HG02852 (cell line): ENCODE data around the gene ADAMTS2.

ENCODE experiments used
- ATAC-seq: cut with Tn5 transposase; IDR thresholded peaks from one replicate; pipeline ENCODE4 v1.9.1; 2021; ENCODE audit warnings: mild to moderate bottlenecking, moderate library complexity; ENCODE audit not compliant: unreplicated experiment

Gene ADAMTS2

DNA sequence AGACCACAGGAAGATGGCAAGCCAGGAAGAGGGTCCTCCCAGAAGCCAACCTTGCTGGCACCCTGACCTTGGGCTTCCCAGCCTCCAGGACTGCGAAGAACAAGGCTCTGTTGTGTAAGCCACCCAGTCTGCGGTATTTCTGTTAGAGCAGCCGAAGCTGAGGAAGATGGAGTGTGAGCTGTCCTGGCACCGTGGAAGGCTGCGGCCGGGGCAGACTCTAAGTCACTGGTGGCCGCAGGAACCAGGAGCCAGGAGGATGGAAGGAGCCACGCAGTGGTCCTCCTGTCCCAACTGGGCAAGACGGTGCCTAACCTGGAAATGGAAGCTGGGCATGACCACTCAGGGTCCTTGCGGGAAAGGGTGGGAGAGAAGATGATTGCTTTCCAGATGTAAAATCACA lies 196.0 kb downstream of the ADAMTS2 start:
- ATAC-seq = no peak

DNA sequence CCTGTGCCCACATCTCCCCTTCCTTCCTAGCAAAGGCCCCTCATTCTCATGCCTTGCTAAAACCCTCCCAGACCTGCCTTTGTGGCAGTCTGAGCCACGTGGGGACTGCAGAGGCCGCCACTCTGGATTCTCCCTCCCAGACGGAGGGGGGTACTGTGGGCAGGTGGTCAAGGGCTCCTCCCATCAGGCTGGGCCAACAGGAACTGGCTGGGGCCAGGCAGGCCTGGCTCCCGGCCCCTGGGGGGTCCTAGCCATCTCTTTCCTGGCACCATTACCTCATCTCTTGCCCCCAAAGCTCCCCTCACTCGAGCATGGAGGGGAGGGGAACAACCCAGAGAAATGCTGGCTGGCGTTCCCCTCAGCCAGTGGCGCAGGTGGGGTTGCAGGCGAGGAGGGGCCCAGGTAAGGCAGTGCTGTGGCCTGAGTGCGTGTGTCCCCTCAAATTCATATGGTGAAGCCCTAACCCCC lies 196.5 kb downstream of the ADAMTS2 start:
- no peak for ATAC-seq

GRCh38 chr5:179147991-179148702 lies 197.1 kb downstream of the ADAMTS2 start:
- no peak for ATAC-seq

- ATAC-seq = no peak
Observed at GRCh38 chr5:179146277-179146676, 199.0 kb downstream of the ADAMTS2 start.

DNA sequence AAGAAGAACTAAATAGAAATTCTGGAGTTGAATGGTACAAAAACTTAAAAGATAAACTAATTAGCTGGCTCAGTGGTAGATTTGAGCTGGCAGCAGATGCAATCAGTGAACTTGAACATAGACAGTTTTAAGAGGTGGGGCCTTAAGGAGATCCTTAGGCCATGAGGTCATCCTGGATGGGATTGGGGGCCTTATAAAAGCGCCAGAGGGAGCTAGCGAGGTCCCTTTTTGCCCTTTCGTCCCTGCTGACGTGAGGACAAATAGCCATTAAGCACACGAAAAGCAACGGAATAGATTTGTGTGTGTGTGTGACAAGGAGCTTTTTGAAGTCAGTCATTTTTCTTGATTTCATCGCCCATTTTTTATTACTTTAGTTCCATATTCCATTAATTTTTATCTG lies 201.8 kb downstream of the ADAMTS2 start:
- ATAC-seq = no peak

DNA sequence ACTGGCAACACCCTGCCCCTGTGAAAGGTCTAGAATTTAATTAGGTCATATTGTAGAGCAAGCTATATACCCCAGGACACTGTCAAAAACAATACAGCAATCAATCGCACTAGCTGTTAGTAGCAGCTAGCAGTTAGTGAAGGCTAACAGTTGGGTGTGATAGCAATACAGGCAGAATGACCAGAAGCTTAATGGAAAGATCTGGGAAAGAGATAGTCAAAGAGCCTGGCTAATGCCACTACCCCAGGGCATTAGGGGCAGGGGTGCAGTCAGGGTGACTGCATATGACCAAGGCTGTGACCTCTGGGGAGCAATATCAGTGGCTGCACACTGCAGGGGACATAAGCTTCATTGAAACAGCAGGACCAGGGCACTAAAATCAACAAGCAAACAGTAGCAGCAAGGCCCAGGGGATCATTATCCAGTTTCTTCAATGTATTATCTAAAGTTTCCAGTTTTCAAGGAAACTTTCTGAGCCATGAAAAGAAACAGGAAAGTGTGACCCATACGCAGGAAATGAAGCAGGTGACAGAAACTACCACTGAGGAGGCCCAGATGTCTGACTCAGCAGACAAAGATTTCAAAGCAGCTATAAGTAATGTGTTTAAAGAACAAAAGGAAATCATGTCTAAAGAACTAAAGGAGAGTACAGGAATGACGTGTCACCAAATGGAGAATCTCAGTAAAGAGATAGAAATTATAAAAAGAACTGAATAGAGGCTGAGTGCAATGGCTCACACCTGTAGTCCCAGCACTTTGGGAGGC lies 202.6 kb downstream of the ADAMTS2 start:
- no peak for ATAC-seq

- ATAC-seq = no peak
Observed at GRCh38 chr5:179141867-179142266, 203.4 kb downstream of the ADAMTS2 start.

DNA sequence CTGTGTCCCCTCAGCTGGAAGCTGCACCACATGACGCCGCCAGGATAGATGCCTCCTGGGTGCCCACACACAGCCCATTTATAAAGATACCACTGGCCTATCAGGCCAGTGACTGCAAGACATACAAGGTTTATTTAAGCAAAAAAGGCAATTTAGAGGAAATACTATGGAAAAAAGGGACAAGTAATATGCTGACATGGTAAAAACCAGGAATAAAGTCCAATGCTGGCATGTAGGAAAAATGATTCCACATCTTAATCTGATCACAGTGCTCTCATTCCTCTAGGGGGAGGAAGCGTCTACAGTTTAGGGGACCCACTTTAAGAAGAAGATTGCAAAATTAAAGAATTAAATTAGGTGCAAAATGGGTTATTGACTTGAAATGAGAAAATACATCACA lies 205.0 kb downstream of the ADAMTS2 start:
- ATAC-seq = no peak

GRCh38 chr5:179139936-179140235 lies 205.4 kb downstream of the ADAMTS2 start:
- ATAC-seq = no peak

DNA sequence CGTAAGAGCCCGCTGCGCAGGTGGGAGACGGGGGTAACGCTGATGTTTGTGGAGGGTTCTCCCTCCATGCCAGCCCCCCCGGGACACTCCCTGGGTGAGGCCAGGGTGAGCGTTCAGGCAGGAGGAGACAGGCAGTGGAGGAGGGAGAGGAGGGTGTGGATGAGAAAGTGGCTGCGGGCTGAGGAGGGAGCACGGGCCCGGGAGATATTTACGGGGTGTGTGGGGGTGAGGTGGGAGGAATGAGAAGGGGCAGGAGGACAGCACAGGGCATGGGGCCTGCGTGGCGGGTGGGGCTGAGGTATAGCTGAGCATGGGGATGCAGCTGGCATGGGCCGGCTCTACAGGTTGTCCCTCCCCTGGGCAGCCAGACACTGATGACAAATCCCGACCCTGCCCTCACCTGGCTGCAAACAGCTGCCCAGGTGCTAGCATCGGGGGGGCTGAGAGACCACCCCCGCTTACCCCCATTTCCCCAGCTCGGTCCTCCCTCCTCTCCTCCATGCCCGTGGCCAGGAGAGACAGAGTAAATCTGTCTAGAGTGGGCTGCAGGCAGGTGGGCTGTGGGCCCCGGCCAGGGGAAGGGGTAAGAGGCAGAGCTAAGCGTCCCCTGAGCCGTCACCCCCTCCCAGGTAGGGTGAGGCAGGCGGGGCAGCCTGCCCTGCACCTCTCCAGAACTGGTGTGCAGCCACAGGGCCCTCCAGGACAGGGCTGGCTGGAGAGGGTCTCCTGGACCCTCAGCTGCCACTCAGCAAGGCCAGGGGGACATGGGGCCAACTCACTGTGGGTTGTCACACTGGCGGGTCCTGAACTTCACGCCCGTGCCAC lies 205.9 kb downstream of the ADAMTS2 start:
- ATAC-seq = no peak

- ATAC-seq = no peak
Observed at GRCh38 chr5:179138568-179138925, 206.7 kb downstream of the ADAMTS2 start.

DNA sequence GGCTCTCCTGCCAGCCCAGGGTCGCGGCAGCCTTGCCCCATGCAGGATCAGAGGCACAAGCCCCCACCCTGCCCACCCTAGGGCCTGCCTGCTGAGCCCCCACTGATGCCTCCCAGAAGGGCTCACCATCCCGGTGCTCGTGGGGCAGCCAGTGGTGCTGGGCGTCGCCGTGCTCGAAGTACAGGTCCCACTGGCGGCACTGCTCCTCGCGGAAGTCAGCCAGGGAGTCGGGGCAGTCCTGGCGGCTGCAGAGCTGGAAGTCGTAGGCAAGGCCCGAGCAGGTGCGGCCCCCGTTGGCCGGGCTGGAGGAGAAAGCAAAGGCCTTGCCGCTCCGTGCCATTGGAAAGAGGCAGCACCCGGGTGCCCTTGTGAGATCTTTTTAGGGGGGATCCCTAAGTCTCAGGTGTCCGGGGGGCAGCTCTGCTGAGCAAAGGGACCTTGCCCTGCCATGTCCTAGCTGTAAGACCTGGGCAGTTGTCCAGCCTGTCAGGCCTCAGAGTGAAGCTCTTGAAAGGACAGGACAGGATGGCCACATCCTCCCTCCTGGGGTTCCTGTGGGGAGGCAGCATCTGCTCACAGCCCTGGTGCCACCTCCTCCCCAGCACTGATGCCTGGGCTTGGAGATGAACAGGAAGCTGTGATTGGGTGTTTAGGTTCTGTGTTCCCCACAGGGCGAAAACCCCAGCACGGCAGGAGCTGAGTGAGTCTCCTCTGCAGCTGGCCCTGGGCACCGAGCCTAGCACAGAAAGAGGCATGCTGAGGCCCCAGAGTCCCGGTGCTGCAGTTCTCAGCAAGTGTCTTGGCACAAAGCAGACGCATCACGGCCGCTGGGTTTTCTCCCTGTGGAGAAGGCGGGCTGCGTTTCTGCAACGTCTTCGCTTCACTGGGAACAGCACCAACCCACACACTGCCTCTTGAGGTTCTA lies 207.4 kb downstream of the ADAMTS2 start:
- no peak for ATAC-seq

DNA sequence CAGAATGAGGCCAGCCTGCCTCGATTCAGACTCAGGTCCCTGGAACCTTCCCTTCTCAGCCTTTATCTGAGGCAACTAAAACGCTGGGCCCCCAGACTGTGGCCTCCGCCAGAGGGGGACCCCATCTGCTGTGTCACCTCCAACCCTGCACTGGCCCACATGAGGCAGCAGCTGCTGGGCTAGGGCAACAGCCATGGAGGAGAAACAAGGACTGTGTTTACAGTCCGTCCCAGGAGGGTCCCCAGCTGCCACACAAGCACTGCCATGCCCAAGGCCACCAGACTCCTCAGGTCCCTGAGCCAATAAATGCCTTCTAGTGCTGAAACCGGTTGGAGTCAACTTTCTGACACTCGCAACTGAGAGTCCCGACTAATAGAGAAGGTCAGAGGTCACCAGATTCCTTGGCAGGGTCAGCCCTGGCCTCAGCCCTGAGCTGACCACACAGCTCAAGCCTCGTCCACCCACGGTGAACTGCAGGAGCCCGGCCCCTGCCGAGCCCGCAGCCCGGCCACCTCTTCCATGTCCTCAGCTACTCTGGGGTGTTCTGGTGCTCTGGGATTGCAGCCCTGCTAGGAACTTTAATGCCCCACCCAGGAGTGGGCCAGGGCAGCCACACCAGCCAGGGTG lies 208.1 kb downstream of the ADAMTS2 start:
- ATAC-seq = no peak

DNA sequence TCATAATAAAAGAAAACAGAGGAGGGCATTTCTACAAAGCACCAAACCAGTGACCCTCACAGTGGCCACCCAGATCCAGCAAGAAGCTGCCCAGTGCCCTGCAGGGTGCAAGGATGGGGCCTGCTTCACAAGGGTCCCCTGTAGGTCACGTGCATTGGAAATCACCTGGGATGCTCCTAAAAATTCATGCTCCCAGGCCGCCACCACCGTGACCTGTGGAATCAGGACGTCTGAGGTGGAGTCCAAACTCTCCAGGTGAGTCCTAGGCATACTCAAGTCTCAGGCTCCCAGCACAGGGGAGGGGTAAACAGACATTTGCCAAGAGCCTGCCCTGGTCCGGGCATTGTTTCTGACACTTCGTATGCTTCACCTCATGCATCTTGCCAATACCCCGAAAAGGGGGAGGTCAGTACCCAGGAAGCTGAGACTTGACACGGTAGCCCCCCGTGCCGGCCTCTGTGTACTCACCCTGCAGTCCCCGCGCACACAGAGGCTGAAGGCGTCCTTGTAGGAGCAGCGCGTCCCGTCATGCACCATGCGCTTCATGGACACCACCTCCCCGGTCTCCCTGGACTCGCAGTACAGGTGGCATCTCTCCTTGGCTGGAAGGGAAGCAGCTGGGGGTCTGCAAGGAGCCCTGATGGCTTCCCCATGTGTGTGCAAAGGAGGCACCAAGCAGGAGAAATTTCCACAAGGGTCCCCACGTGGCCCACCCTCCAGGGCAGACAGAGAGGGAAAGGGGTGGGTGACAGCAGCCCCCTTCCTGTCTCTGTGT lies 209.6 kb downstream of the ADAMTS2 start:
- no peak for ATAC-seq

DNA sequence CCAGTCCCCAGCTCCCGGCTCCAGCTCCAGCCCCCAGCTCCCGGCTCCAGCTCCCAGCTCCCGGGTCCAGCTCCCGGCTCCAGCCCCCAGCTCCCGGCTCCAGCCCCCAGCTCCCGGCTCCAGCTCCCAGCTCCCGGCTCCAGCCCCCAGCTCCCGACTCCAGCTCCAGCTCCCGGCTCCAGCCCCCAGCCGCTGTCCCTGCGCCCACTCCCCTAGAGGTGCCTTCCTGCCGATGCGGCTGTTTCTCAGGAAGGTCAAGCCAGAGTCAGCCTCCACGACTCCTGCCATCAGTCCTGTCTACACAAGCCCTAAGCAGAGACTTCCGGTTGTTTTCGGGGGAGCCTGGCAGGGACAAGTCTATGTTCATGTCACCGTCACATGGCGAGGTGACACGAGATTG lies 210.3 kb downstream of the ADAMTS2 start:
- ATAC-seq = no peak

DNA sequence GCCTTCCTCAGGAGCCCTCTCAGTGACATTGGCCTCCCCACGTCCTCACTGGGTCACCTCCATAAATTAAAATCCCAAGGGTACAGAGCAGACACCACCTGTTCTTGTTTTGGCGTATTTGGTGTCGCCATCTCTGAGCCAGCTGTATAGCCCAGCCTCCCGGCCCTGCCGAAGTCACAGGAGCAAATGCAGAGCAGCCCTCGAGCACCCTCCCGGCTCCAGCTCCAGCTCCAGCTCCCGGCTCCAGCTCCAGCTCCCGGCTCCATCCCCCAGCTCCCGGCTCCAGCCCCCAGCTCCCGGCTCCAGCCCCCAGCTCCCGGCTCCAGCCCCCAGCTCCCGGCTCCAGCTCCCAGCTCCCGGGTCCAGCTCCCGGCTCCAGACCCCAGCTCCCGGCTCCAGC lies 210.8 kb downstream of the ADAMTS2 start:
- no peak for ATAC-seq

GRCh38 chr5:179132586-179133355 lies 212.5 kb downstream of the ADAMTS2 start:
- no peak for ATAC-seq

DNA sequence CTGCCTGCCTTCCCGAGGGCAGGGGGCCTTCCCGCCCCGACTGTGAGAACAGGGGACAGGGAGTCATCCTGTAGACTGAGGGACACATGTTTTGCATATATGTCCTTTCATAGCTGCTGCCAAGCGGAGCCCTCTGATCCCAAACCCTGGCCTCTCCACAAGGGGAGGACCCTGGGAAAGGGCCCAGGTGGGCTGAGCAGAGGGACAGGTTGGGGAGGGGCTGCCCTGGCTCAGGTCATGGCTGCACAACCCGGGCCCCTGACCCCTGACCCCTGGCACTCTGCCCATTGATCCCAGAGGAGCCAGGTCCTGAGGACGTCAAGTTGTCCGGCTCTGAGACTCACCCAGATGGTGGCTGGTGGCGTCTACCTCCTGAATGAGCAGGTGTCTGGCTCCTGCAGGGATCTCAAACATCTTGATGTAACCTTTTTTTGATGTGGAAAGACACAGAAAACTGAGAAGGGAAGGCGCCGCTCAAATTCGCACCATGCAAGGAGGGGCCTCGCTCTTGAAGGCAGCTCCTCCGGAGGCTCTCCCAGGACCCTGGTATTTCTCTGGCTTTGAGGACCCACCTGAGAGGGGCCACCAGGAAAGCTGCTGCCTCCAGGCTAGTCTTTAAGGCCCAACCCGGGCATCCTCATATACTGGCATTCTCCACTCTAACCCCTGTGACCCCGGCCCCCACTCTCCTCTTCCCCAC lies 213.2 kb downstream of the ADAMTS2 start:
- ATAC-seq = no peak
